ENCODE results near the gene TRIO. TPM values are rescaled to one million over a fixed set of nuclear protein-coding genes. Genes with fewer than 3 reads are reported as not detected.

Gene TRIO
- total and polyA plus RNA-seq, 4 donors, result 23.8 to 243 (median 110) TPM

DNA sequence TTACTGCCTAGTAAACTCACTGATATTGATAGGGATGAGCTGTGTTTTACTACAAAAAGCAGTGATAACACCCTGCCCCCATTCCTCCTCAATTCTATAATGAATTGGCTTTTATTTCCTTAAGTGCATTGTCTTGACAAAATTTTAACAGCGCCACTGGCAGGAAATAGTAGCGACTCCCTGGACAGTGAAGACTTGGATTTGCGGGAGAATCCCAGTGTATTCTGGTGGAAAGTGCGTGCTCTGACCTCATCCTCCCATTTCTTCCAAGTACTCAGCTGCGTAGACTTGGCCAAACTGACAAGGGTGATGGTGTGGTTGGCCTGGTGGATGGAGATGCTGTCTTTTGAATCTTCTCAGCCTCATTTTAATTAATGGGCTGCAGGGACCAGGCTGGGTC, 5.3 kb downstream of the TRIO start:
- H3K27me3 ChIP-seq (ENCODE audit: control insufficient read depth in 3 of 3, insufficient read depth in 3 of 3, low read length in 2 of 3), result no peaks in the 10 kb centered on the region
- ATAC-seq (ENCODE audit: insufficient read depth, low FRiP score) (no peak), DNase-seq (no peak)
- H3K9ac ChIP-seq (ENCODE audit: insufficient read depth in 1 of 2, low read length in 2 of 2), result no peak overlapping the region
- WGBS, 2 donors, result 88 to 92% methylated on average over 5 of the region's 5 CpGs
- H3K36me3 ChIP-seq (ENCODE audit: control insufficient read depth in 4 of 4, insufficient read depth in 4 of 4, low read length in 4 of 4), result peaks cover 0 to 4% (median 0%) of the 10 kb centered on the region in 4 donors
- peaks cover 20 to 61% (median 40%) of the 10 kb centered on the region in 5 donors for H3K4me1 ChIP-seq (ENCODE audit: control insufficient read depth in 5 of 5, insufficient read depth in 5 of 5, low read length in 5 of 5)
- H3K4me3 ChIP-seq, result no peak overlapping the region
- H3K27ac ChIP-seq (ENCODE audit: low read depth in 1 of 2, low read length in 1 of 2), result no peak overlapping the region
- TF ChIP-seq, protein P1, sequence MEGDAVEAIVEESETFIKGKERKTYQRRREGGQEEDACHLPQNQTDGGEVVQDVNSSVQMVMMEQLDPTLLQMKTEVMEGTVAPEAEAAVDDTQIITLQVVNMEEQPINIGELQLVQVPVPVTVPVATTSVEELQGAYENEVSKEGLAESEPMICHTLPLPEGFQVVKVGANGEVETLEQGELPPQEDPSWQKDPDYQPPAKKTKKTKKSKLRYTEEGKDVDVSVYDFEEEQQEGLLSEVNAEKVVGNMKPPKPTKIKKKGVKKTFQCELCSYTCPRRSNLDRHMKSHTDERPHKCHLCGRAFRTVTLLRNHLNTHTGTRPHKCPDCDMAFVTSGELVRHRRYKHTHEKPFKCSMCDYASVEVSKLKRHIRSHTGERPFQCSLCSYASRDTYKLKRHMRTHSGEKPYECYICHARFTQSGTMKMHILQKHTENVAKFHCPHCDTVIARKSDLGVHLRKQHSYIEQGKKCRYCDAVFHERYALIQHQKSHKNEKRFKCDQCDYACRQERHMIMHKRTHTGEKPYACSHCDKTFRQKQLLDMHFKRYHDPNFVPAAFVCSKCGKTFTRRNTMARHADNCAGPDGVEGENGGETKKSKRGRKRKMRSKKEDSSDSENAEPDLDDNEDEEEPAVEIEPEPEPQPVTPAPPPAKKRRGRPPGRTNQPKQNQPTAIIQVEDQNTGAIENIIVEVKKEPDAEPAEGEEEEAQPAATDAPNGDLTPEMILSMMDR (IDR thresholded peaks at IDR 0.05; ENCODE audit: control extremely low read depth, extremely low read depth), result no peak
- no peaks in the 10 kb centered on the region for H3K9me3 ChIP-seq (ENCODE audit: control insufficient read depth in 4 of 4, insufficient read depth in 3 of 4, low read length in 3 of 4)

DNA sequence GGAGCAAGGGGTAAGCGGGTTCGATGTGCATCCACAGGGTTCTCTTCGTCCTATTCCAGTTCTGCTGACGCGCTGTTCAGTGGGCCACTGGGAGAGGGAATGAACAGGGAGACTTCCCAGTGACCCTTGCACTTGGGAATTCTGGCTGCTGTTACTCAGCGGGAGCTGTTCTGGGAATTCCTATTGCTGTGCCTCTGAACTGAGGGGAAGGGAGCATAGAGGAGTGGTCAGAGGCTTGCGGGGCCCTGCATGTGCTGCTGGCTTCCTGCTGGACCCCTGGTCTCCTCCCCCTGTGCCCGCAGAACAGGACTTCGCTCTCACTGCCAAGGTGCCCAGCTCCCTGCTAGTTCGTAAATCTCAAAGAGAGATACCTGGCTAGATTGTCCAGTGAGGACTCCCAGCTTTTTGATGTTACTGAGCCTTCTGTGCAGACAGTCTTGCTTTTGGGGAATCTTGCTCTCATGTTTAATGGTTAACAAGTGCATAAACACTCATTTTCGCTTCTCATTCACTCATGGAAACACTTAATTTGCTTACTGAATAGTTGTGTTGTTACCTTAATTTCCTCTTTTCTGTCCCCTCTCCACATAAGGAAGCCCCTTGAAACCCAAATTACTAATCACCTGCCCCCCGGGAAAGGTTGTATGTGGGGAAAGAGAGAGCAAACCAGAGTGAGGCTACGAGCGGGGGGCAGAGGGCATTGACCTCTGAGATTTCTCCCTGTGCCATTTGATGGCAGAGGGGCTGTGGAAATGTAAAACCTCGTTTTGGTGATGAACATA, 5.9 kb downstream of the TRIO start:
- ATAC-seq (ENCODE audit: insufficient read depth, low FRiP score) (no peak), DNase-seq (no peak)
- Histone ChIP-seq H3K27me3 (ENCODE audit: control insufficient read depth in 3 of 3, insufficient read depth in 3 of 3, low read length in 2 of 3) (no peaks in the 10 kb centered on the region), H3K36me3 (ENCODE audit: control insufficient read depth in 4 of 4, insufficient read depth in 4 of 4, low read length in 4 of 4) (peaks cover 0 to 4% (median 0%) of the 10 kb centered on the region in 4 donors), H3K4me3 (no peak overlapping the region), H3K9me3 (ENCODE audit: control insufficient read depth in 4 of 4, insufficient read depth in 3 of 4, low read length in 3 of 4) (no peaks in the 10 kb centered on the region), H3K9ac (ENCODE audit: insufficient read depth in 1 of 2, low read length in 2 of 2) (no peak overlapping the region), H3K27ac (ENCODE audit: low read depth in 1 of 2, low read length in 1 of 2) (no peak overlapping the region), H3K4me1 (ENCODE audit: control insufficient read depth in 5 of 5, insufficient read depth in 5 of 5, low read length in 5 of 5) (peaks cover 23 to 67% (median 45%) of the 10 kb centered on the region in 5 donors)
- TF ChIP-seq, protein P1 (IDR thresholded peaks at IDR 0.05; ENCODE audit: control extremely low read depth, extremely low read depth), result no peak
- WGBS, 2 donors, result 76 to 79% methylated on average over 15 of the region's 15 CpGs

DNA sequence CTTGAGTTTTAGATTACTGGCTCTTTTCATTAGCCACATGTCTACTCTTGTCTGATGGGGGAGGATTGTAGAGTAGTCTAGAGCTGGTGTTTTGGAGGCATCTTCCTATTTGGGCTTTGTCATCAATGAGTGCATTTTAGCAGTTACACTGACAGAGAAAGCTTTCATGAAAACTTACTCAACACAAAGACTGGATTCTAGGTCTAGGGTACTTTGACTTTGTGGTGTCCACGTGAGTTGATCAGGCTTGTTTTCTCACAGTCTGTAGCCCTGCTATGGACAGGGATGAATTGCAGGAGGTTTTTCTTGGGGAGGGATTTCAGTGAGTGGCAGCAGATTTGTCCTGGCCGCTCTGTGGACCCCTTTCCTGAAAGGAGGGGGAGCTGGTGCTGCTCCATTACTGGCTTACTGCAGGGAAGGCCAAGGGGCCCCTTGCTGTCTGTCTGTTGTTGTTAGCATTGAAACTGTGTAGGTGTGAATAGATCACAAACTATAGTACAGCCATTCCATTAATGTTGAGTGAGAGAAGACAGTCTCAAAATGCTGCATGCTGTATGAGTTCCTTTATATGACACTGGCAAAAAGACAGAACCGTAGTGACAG, 6.6 kb downstream of the TRIO start:
- Histone ChIP-seq H3K36me3 (ENCODE audit: control insufficient read depth in 4 of 4, insufficient read depth in 4 of 4, low read length in 4 of 4) (peaks cover 0 to 4% (median 0%) of the 10 kb centered on the region in 4 donors), H3K27ac (ENCODE audit: low read depth in 1 of 2, low read length in 1 of 2) (no peak overlapping the region), H3K27me3 (ENCODE audit: control insufficient read depth in 3 of 3, insufficient read depth in 3 of 3, low read length in 2 of 3) (no peaks in the 10 kb centered on the region), H3K4me1 (ENCODE audit: control insufficient read depth in 5 of 5, insufficient read depth in 5 of 5, low read length in 5 of 5) (peaks cover 26 to 74% (median 50%) of the 10 kb centered on the region in 5 donors), H3K9ac (ENCODE audit: insufficient read depth in 1 of 2, low read length in 2 of 2) (no peak overlapping the region), H3K9me3 (ENCODE audit: control insufficient read depth in 4 of 4, insufficient read depth in 3 of 4, low read length in 3 of 4) (no peaks in the 10 kb centered on the region), H3K4me3 (no peak overlapping the region)
- DNase-seq (peak; percentile 42 to 71 (median 61)), ATAC-seq (ENCODE audit: insufficient read depth, low FRiP score) (no peak)
- 82 to 85% methylated on average over 3 of the region's 3 CpGs for WGBS, 2 donors
- TF ChIP-seq, protein P1 (IDR thresholded peaks at IDR 0.05; ENCODE audit: control extremely low read depth, extremely low read depth), result no peak

Data from lung (tissue), 12 donors.